Osteoblast (primary cell): ENCODE data around the gene LZTS3. TPM values are rescaled to one million over a fixed set of nuclear protein-coding genes. Genes with fewer than 3 reads are reported as not detected.

Source experiments
- DNase-seq: peaks from one replicate; pipeline ENCODE4 v3.0.0; 2011; ENCODE audit warnings: low spot score, mixed read lengths; ENCODE audit not compliant: insufficient read length; ENCODE audit errors: missing footprints
- H2AFZ ChIP-seq: 2 replicates; pipeline ENCODE4 v1.6.0; 2011; ENCODE audit warnings: mild to moderate bottlenecking, low read length
- H3K27ac ChIP-seq: 2 replicates; pipeline ENCODE4 v1.5.1; 2011; ENCODE audit warnings: mild to moderate bottlenecking, low read depth, low read length, moderate library complexity
- H3K27me3 ChIP-seq: 2 replicates; pipeline ENCODE4 v1.6.0; 2012; ENCODE audit warnings: mild to moderate bottlenecking, control low read depth, inconsistent platforms, low read length, moderate library complexity; ENCODE audit not compliant: insufficient read depth
- H3K36me3 ChIP-seq: 2 replicates; pipeline ENCODE4 v1.5.1; 2011; ENCODE audit warnings: mild to moderate bottlenecking, low read length, control low read depth, moderate library complexity; ENCODE audit not compliant: insufficient read depth
- H3K4me1 ChIP-seq: 2 replicates; pipeline ENCODE4 v1.5.1; 2011; ENCODE audit warnings: mild to moderate bottlenecking, low read length, control low read depth, moderate library complexity; ENCODE audit not compliant: insufficient read depth
- H3K4me2 ChIP-seq: 2 replicates; pipeline ENCODE4 v1.6.0; 2011; ENCODE audit warnings: mild to moderate bottlenecking, low read length; ENCODE audit not compliant: insufficient read depth
- H3K4me3 ChIP-seq: fragments of 200-600 bp; sonication (generic); 3 replicates; pipeline ENCODE4 v1.5.1; 2012; ENCODE audit warnings: mild to moderate bottlenecking, low read length, inconsistent platforms; ENCODE audit not compliant: insufficient read depth
- H3K79me2 ChIP-seq: 2 replicates; pipeline ENCODE4 v1.6.0; 2012; ENCODE audit warnings: mild to moderate bottlenecking, low read length, control low read depth, inconsistent platforms; ENCODE audit not compliant: insufficient read depth
- H3K9me3 ChIP-seq: 2 replicates; pipeline ENCODE4 v1.5.1; 2011; ENCODE audit warnings: low read depth, low read length, control low read depth
- H4K20me1 ChIP-seq: 2 replicates; pipeline ENCODE4 v1.6.0; 2012; ENCODE audit warnings: mild to moderate bottlenecking, low read length, control low read depth; ENCODE audit not compliant: insufficient read depth
- total RNA-seq: library from RNA; depleted of rRNA; stranded (reverse); fragments of >200 nt; gene quantifications from 2 replicates; pipeline ENCODE4 v1.2.3, GENCODE V29; 2012
- TF ChIP-seq, protein P1 (sequence below): IDR thresholded peaks from 2 replicates; pipeline ENCODE4 v1.5.1; 2011; ENCODE audit warnings: mild to moderate bottlenecking, low read depth, low read length, moderate library complexity; ENCODE audit errors: extremely low read depth

The LZTS3 gene
- total RNA-seq, 1 donor = 3.6 TPM

DNA sequence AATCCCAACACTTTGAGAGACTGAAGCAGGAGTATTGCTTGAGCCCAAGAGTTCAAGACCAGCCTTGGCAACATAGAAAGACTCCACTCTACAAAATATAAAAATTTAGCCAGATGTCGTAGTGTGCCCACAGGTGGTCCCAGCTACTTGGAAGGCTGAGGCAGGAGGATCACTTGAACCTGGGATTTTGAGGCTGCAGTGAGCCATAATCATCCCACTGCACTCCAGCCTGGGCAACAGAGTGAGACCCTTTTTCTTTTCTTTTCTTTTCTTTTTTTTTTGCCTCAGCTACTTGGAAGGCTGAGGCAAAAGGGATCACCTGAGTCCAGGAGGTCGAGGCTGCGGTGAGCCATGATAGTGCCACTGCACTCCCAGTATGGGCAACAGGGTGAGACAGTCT, 31.6 kb downstream of the LZTS3 start:
- Histone ChIP-seq H4K20me1 (peaks cover 32% of the 10 kb centered on the region), H3K4me3 (no peak overlapping the region), H3K27me3 (no peaks in the 10 kb centered on the region), H3K79me2 (peaks cover 69% of the 10 kb centered on the region), H3K4me1 (no peaks in the 10 kb centered on the region), H3K27ac (no peak overlapping the region), H2AFZ (no peak overlapping the region), H3K4me2 (no peak overlapping the region), H3K9me3 (no peaks in the 10 kb centered on the region), H3K36me3 (no peaks in the 10 kb centered on the region)
- no peak for DNase-seq
- TF ChIP-seq, protein P1, sequence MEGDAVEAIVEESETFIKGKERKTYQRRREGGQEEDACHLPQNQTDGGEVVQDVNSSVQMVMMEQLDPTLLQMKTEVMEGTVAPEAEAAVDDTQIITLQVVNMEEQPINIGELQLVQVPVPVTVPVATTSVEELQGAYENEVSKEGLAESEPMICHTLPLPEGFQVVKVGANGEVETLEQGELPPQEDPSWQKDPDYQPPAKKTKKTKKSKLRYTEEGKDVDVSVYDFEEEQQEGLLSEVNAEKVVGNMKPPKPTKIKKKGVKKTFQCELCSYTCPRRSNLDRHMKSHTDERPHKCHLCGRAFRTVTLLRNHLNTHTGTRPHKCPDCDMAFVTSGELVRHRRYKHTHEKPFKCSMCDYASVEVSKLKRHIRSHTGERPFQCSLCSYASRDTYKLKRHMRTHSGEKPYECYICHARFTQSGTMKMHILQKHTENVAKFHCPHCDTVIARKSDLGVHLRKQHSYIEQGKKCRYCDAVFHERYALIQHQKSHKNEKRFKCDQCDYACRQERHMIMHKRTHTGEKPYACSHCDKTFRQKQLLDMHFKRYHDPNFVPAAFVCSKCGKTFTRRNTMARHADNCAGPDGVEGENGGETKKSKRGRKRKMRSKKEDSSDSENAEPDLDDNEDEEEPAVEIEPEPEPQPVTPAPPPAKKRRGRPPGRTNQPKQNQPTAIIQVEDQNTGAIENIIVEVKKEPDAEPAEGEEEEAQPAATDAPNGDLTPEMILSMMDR = no peak

DNA sequence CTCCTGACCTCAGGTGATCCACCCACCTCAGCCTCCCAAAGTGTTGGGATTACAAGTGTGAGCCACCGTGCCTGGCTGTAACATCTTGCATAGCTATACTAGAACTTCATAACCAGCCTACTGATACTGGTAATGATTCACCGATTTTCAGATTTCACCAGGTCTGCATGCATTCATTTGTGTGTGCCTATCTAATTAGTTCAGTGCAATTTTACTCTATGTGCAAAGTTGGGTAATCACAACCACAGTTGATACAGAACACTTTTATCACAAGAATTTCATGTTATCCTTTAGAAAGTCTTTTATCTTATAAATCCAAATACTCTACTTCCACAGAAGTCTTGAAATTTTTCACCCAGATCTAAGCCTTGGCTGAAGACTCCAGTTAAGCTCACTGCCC, 35.9 kb downstream of the LZTS3 start:
- no peak overlapping the region for H2AFZ ChIP-seq
- DNase-seq = no peak
- no peak overlapping the region for H3K27ac ChIP-seq
- H3K27me3 ChIP-seq = no peaks in the 10 kb centered on the region
- no peak overlapping the region for H3K4me2 ChIP-seq
- peaks cover 23% of the 10 kb centered on the region for H4K20me1 ChIP-seq
- TF ChIP-seq, protein P1 = no peak
- H3K79me2 ChIP-seq = peaks cover 42% of the 10 kb centered on the region
- no peaks in the 10 kb centered on the region for H3K4me1 ChIP-seq
- H3K36me3 ChIP-seq = no peaks in the 10 kb centered on the region
- no peaks in the 10 kb centered on the region for H3K9me3 ChIP-seq
- H3K4me3 ChIP-seq = no peak overlapping the region

- H4K20me1 ChIP-seq = peaks cover 23% of the 10 kb centered on the region
- no peak overlapping the region for H2AFZ ChIP-seq
- peak; percentile 4 for DNase-seq
- no peak overlapping the region for H3K4me2 ChIP-seq
- TF ChIP-seq, protein P1 = no peak
- no peak overlapping the region for H3K4me3 ChIP-seq
- no peak overlapping the region for H3K27ac ChIP-seq
- no peaks in the 10 kb centered on the region for H3K4me1 ChIP-seq
- H3K9me3 ChIP-seq = no peaks in the 10 kb centered on the region
- no peaks in the 10 kb centered on the region for H3K27me3 ChIP-seq
- no peaks in the 10 kb centered on the region for H3K36me3 ChIP-seq
- peaks cover 38% of the 10 kb centered on the region for H3K79me2 ChIP-seq
These were observed 37.8 kb downstream of the LZTS3 start for GRCh38 chr20:3135507-3136070.

GRCh38 chr20:3134151-3134550, 39.2 kb downstream of the LZTS3 start:
- Histone ChIP-seq H3K36me3 (no peaks in the 10 kb centered on the region), H3K27me3 (no peaks in the 10 kb centered on the region), H2AFZ (no peak overlapping the region), H3K4me2 (no peak overlapping the region), H3K79me2 (peaks cover 40% of the 10 kb centered on the region), H3K4me1 (no peaks in the 10 kb centered on the region), H3K9me3 (no peaks in the 10 kb centered on the region), H4K20me1 (peaks cover 22% of the 10 kb centered on the region), H3K27ac (no peak overlapping the region), H3K4me3 (no peak overlapping the region)
- peak; percentile 25 for DNase-seq
- TF ChIP-seq, protein P1 = no peak
